ENCODE measurements around the gene HOOK1. TPM values are rescaled to one million over a fixed set of nuclear protein-coding genes. Genes with fewer than 3 reads are reported as not detected.

The HOOK1 gene
- 35.6 TPM for polyA plus RNA-seq
- long read RNA-seq, donor 1, result 0 reads
- long read RNA-seq, donor 2, full-length matches to known transcripts, result 2 of 14 reads
- long read RNA-seq, donor 2, partial matches to known transcripts, result 12 of 14 reads
- long read RNA-seq, donor 2, other reads (novel, unspliced or antisense), result 0 of 14 reads
- long read RNA-seq, donor 3, result 0 reads
- long read RNA-seq, donor 4, result 0 reads
- long read RNA-seq, donor 5, partial matches to known transcripts, result 5 of 5 reads
- long read RNA-seq, donor 5, other reads (novel, unspliced or antisense), result 0 of 5 reads
- long read RNA-seq, donor 6, partial matches to known transcripts, result 0 of 3 reads
- long read RNA-seq, donor 6, other reads (novel, unspliced or antisense), result 0 of 3 reads
- long read RNA-seq, donor 7, full-length matches to known transcripts, result 2 of 2 reads
- long read RNA-seq, donor 7, partial matches to known transcripts, result 0 of 2 reads
- long read RNA-seq, donor 7, other reads (novel, unspliced or antisense), result 0 of 2 reads
- long read RNA-seq, donor 8, full-length matches to known transcripts, result 3 of 9 reads
- long read RNA-seq, donor 8, partial matches to known transcripts, result 6 of 9 reads
- long read RNA-seq, donor 8, other reads (novel, unspliced or antisense), result 0 of 9 reads
- long read RNA-seq, donor 9, full-length matches to known transcripts, result 3 of 3 reads
- long read RNA-seq, donor 9, partial matches to known transcripts, result 0 of 3 reads
- long read RNA-seq, donor 9, other reads (novel, unspliced or antisense), result 0 of 3 reads
- long read RNA-seq, donor 10, full-length matches to known transcripts, result 3 of 23 reads
- long read RNA-seq, donor 10, partial matches to known transcripts, result 20 of 23 reads
- long read RNA-seq, donor 10, other reads (novel, unspliced or antisense), result 0 of 23 reads
- long read RNA-seq, donor 11, full-length matches to known transcripts, result 5 of 5 reads
- long read RNA-seq, donor 11, partial matches to known transcripts, result 0 of 5 reads
- long read RNA-seq, donor 11, other reads (novel, unspliced or antisense), result 0 of 5 reads

- H3K9me3 ChIP-seq (ENCODE audit: control insufficient read depth, low read depth, low read length), result peaks cover 3% of the 10 kb centered on the region
- no CpG with 5 or more reads among the region's 71 CpGs for WGBS (ENCODE audit: insufficient coverage, low lambda C conversion rate)
- peak within 1 kb of the TSS; percentile 7 for H3K27ac ChIP-seq (ENCODE audit: low read length)
- DNase-seq, result no peak
- peak within 1 kb of the TSS; percentile 63 for H3K4me3 ChIP-seq (ENCODE audit: low read length)
- H3K27me3 ChIP-seq (ENCODE audit: control insufficient read depth, insufficient read depth, low read length), result peaks cover 8% of the 10 kb centered on the region
- H3K4me1 ChIP-seq (ENCODE audit: control insufficient read depth, insufficient read depth, low read length), result peaks cover 4% of the 10 kb centered on the region
- H3K36me3 ChIP-seq (ENCODE audit: control insufficient read depth, insufficient read depth, low read length), result no peaks in the 10 kb centered on the region
Observed at GRCh38 chr1:59814901-59815825, at the start of gene HOOK1. TSS of gene HOOK1 (plus strand) at chr1:59814949. CDS start at chr1:59815118, 169 bp downstream.

- Histone ChIP-seq H3K27me3 (ENCODE audit: control insufficient read depth, insufficient read depth, low read length) (no peaks in the 10 kb centered on the region), H3K4me3 (ENCODE audit: low read length) (no peak overlapping the region), H3K4me1 (ENCODE audit: control insufficient read depth, insufficient read depth, low read length) (no peaks in the 10 kb centered on the region), H3K27ac (ENCODE audit: low read length) (no peak overlapping the region), H3K36me3 (ENCODE audit: control insufficient read depth, insufficient read depth, low read length) (no peaks in the 10 kb centered on the region), H3K9me3 (ENCODE audit: control insufficient read depth, low read depth, low read length) (no peaks in the 10 kb centered on the region)
- no peak for DNase-seq
- WGBS (ENCODE audit: insufficient coverage, low lambda C conversion rate), result no CpG with 5 or more reads among the region's 5 CpGs
Observed at GRCh38 chr1:59765011-59765730, 49.6 kb upstream of the HOOK1 start.

- DNase-seq, result no peak
- no peak overlapping the region for H3K27ac ChIP-seq (ENCODE audit: low read length)
- H3K4me1 ChIP-seq (ENCODE audit: control insufficient read depth, insufficient read depth, low read length), result no peaks in the 10 kb centered on the region
- no peaks in the 10 kb centered on the region for H3K27me3 ChIP-seq (ENCODE audit: control insufficient read depth, insufficient read depth, low read length)
- H3K9me3 ChIP-seq (ENCODE audit: control insufficient read depth, low read depth, low read length), result no peaks in the 10 kb centered on the region
- H3K36me3 ChIP-seq (ENCODE audit: control insufficient read depth, insufficient read depth, low read length), result no peaks in the 10 kb centered on the region
- no peak overlapping the region for H3K4me3 ChIP-seq (ENCODE audit: low read length)
- WGBS (ENCODE audit: insufficient coverage, low lambda C conversion rate), result 100% methylated on average over 2 of the region's 9 CpGs
Observed at GRCh38 chr1:59766227-59766855, 48.4 kb upstream of the HOOK1 start.

- WGBS (ENCODE audit: insufficient coverage, low lambda C conversion rate), result 75% methylated on average over 2 of the region's 2 CpGs
- no peaks in the 10 kb centered on the region for H3K9me3 ChIP-seq (ENCODE audit: control insufficient read depth, low read depth, low read length)
- no peak for DNase-seq
- no peaks in the 10 kb centered on the region for H3K36me3 ChIP-seq (ENCODE audit: control insufficient read depth, insufficient read depth, low read length)
- no peaks in the 10 kb centered on the region for H3K27me3 ChIP-seq (ENCODE audit: control insufficient read depth, insufficient read depth, low read length)
- no peak overlapping the region for H3K27ac ChIP-seq (ENCODE audit: low read length)
- H3K4me3 ChIP-seq (ENCODE audit: low read length), result no peak overlapping the region
- no peaks in the 10 kb centered on the region for H3K4me1 ChIP-seq (ENCODE audit: control insufficient read depth, insufficient read depth, low read length)
Observed at GRCh38 chr1:59767119-59767518, 47.6 kb upstream of the HOOK1 start.

GRCh38 chr1:59768792-59769735, 45.7 kb upstream of the HOOK1 start:
- DNase-seq, result no peak
- Histone ChIP-seq H3K4me1 (ENCODE audit: control insufficient read depth, insufficient read depth, low read length) (no peaks in the 10 kb centered on the region), H3K9me3 (ENCODE audit: control insufficient read depth, low read depth, low read length) (no peaks in the 10 kb centered on the region), H3K27me3 (ENCODE audit: control insufficient read depth, insufficient read depth, low read length) (no peaks in the 10 kb centered on the region), H3K36me3 (ENCODE audit: control insufficient read depth, insufficient read depth, low read length) (no peaks in the 10 kb centered on the region), H3K27ac (ENCODE audit: low read length) (no peak overlapping the region), H3K4me3 (ENCODE audit: low read length) (no peak overlapping the region)
- 76% methylated on average over 4 of the region's 10 CpGs for WGBS (ENCODE audit: insufficient coverage, low lambda C conversion rate)

- Histone ChIP-seq H3K27me3 (ENCODE audit: control insufficient read depth, insufficient read depth, low read length) (no peaks in the 10 kb centered on the region), H3K4me3 (ENCODE audit: low read length) (no peak overlapping the region), H3K4me1 (ENCODE audit: control insufficient read depth, insufficient read depth, low read length) (no peaks in the 10 kb centered on the region), H3K36me3 (ENCODE audit: control insufficient read depth, insufficient read depth, low read length) (no peaks in the 10 kb centered on the region), H3K27ac (ENCODE audit: low read length) (no peak overlapping the region), H3K9me3 (ENCODE audit: control insufficient read depth, low read depth, low read length) (no peaks in the 10 kb centered on the region)
- no peak for DNase-seq
- no CpG with 5 or more reads among the region's 4 CpGs for WGBS (ENCODE audit: insufficient coverage, low lambda C conversion rate)
Observed at GRCh38 chr1:59769736-59770095, 45.0 kb upstream of the HOOK1 start.

- H3K27me3 ChIP-seq (ENCODE audit: control insufficient read depth, insufficient read depth, low read length), result no peaks in the 10 kb centered on the region
- no peak for DNase-seq
- no peak overlapping the region for H3K4me3 ChIP-seq (ENCODE audit: low read length)
- H3K4me1 ChIP-seq (ENCODE audit: control insufficient read depth, insufficient read depth, low read length), result no peaks in the 10 kb centered on the region
- no peaks in the 10 kb centered on the region for H3K9me3 ChIP-seq (ENCODE audit: control insufficient read depth, low read depth, low read length)
- 71% methylated on average over 1 of the region's 3 CpGs for WGBS (ENCODE audit: insufficient coverage, low lambda C conversion rate)
- H3K27ac ChIP-seq (ENCODE audit: low read length), result no peak overlapping the region
- H3K36me3 ChIP-seq (ENCODE audit: control insufficient read depth, insufficient read depth, low read length), result no peaks in the 10 kb centered on the region
Observed at GRCh38 chr1:59771361-59771760, 43.4 kb upstream of the HOOK1 start.

GRCh38 chr1:59775480-59775879, 39.3 kb upstream of the HOOK1 start:
- no peak for DNase-seq

More at GRCh38 chr1:59775480-59775879, 39.3 kb upstream of the HOOK1 start:
- Histone ChIP-seq H3K4me1 (ENCODE audit: control insufficient read depth, insufficient read depth, low read length) (no peaks in the 10 kb centered on the region), H3K9me3 (ENCODE audit: control insufficient read depth, low read depth, low read length) (no peaks in the 10 kb centered on the region), H3K27me3 (ENCODE audit: control insufficient read depth, insufficient read depth, low read length) (no peaks in the 10 kb centered on the region), H3K36me3 (ENCODE audit: control insufficient read depth, insufficient read depth, low read length) (no peaks in the 10 kb centered on the region), H3K27ac (ENCODE audit: low read length) (no peak overlapping the region), H3K4me3 (ENCODE audit: low read length) (no peak overlapping the region)
- no CpG with 5 or more reads among the region's 4 CpGs for WGBS (ENCODE audit: insufficient coverage, low lambda C conversion rate)
